ENCODE data around the gene CD79B. TPM values are rescaled to one million over a fixed set of nuclear protein-coding genes. Genes with fewer than 3 reads are reported as not detected.

CD79B gene
- total and polyA plus RNA-seq, 10 of the 15 experiments (the other 5 are each of a cell fraction or from before 2014, with no cell fraction given): 17.5 to 148 (median 79.1) TPM

DNA sequence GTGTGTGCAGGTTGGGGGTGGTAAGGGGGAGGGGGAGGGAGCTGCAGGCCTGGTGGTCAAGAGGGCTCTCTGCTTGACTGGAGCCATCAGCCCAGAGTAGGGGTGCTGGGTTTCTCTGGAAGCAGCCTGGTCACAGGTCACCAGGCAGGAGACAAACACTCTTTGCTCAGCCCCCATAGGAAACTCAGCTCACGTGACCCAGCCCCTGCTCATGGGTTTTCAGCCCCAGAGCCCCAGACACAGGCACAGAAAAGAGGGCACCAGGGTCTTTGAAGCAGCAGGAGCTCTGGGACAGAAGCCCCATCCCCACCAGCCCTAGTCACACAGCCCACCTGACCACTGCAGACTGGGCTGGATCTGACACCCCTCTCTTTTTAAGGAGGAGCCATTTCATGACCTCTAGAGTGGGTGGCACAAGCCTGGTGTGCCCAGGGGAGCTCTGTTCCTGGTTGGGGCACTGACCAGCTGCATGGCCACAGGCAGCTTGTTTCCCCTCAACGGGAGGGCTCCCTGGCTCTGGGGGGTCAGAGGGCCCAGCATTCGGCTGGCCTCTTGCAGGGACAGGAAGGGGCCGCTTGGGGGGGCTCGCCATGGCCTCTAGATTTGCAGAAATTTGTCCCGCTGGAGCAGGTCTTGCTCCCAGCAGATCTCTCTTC, 13.8 kb upstream of the CD79B start (continued):
- TF ChIP-seq, protein P1, sequence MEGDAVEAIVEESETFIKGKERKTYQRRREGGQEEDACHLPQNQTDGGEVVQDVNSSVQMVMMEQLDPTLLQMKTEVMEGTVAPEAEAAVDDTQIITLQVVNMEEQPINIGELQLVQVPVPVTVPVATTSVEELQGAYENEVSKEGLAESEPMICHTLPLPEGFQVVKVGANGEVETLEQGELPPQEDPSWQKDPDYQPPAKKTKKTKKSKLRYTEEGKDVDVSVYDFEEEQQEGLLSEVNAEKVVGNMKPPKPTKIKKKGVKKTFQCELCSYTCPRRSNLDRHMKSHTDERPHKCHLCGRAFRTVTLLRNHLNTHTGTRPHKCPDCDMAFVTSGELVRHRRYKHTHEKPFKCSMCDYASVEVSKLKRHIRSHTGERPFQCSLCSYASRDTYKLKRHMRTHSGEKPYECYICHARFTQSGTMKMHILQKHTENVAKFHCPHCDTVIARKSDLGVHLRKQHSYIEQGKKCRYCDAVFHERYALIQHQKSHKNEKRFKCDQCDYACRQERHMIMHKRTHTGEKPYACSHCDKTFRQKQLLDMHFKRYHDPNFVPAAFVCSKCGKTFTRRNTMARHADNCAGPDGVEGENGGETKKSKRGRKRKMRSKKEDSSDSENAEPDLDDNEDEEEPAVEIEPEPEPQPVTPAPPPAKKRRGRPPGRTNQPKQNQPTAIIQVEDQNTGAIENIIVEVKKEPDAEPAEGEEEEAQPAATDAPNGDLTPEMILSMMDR (IDR thresholded peaks at IDR 0.05 in 2 of 3, conservative IDR thresholded peaks at IDR 0.05 in 1 of 3; ENCODE audit: control insufficient read depth in 2 of 3, extremely low read depth in 1 of 3, insufficient read depth in 1 of 3, low read depth in 3 of 3, low read length in 3 of 3): peak in 1 of 3 experiments; percentile 18; a peak in 1 of 6 replicates
- TF ChIP-seq RELA (IDR thresholded peaks at IDR 0.05; ENCODE audit: borderline replicate concordance, partially characterized antibody) (peak; percentile 28), TAF1 (IDR thresholded peaks at IDR 0.05; ENCODE audit: borderline replicate concordance, low read depth, low read length) (no peak), NR2F1 (conservative IDR thresholded peaks at IDR 0.05) (peak; percentile 46; the same call in 1 of the 2 replicates), RFX5 (IDR thresholded peaks at IDR 0.05; ENCODE audit: low read depth, low read length) (peak; percentile 55; the same call in 1 of the 2 replicates), NFIC (IDR thresholded peaks at IDR 0.05; ENCODE audit: low read depth, low read length) (no peak), BHLHE40 (IDR thresholded peaks at IDR 0.05; ENCODE audit: borderline replicate concordance in 1 of 2, low read depth in 2 of 2, low read length in 1 of 2) (peak; percentile 87 to 94), PAX5 (IDR thresholded peaks at IDR 0.05; ENCODE audit: borderline replicate concordance, low read depth, low read length) (peak; percentile 68; the same call in 1 of the 2 replicates)
- TF ChIP-seq, protein P2, sequence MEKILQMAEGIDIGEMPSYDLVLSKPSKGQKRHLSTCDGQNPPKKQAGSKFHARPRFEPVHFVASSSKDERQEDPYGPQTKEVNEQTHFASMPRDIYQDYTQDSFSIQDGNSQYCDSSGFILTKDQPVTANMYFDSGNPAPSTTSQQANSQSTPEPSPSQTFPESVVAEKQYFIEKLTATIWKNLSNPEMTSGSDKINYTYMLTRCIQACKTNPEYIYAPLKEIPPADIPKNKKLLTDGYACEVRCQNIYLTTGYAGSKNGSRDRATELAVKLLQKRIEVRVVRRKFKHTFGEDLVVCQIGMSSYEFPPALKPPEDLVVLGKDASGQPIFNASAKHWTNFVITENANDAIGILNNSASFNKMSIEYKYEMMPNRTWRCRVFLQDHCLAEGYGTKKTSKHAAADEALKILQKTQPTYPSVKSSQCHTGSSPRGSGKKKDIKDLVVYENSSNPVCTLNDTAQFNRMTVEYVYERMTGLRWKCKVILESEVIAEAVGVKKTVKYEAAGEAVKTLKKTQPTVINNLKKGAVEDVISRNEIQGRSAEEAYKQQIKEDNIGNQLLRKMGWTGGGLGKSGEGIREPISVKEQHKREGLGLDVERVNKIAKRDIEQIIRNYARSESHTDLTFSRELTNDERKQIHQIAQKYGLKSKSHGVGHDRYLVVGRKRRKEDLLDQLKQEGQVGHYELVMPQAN (conservative IDR thresholded peaks at IDR 0.05): no peak
- TF ChIP-seq, protein P3, sequence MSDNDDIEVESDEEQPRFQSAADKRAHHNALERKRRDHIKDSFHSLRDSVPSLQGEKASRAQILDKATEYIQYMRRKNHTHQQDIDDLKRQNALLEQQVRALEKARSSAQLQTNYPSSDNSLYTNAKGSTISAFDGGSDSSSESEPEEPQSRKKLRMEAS (IDR thresholded peaks at IDR 0.05; ENCODE audit: low read depth, low read length): 0 out of 2 replicates have a peak, but pooled peaks have one; percentile 23
- TF ChIP-seq, protein P4, sequence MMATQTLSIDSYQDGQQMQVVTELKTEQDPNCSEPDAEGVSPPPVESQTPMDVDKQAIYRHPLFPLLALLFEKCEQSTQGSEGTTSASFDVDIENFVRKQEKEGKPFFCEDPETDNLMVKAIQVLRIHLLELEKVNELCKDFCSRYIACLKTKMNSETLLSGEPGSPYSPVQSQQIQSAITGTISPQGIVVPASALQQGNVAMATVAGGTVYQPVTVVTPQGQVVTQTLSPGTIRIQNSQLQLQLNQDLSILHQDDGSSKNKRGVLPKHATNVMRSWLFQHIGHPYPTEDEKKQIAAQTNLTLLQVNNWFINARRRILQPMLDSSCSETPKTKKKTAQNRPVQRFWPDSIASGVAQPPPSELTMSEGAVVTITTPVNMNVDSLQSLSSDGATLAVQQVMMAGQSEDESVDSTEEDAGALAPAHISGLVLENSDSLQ (IDR thresholded peaks at IDR 0.05): no peak

Data from GM12878 (cell line).